Activated CD4-positive, alpha-beta T cell treated with anti-CD3 and anti-CD28 coated beads, Interleukin-2, amount 50 U/mL, for 48 hours (primary cell): ENCODE results near the gene TBX3.
A peak's percentile ranks its signal among the peaks of the same experiment; 100 is the strongest.

Experiments
- DNase-seq, 2 experiments: peaks; one replicate each; pipeline ENCODE4 v3.0.0-alpha.2; 2020

Gene TBX3

DNA sequence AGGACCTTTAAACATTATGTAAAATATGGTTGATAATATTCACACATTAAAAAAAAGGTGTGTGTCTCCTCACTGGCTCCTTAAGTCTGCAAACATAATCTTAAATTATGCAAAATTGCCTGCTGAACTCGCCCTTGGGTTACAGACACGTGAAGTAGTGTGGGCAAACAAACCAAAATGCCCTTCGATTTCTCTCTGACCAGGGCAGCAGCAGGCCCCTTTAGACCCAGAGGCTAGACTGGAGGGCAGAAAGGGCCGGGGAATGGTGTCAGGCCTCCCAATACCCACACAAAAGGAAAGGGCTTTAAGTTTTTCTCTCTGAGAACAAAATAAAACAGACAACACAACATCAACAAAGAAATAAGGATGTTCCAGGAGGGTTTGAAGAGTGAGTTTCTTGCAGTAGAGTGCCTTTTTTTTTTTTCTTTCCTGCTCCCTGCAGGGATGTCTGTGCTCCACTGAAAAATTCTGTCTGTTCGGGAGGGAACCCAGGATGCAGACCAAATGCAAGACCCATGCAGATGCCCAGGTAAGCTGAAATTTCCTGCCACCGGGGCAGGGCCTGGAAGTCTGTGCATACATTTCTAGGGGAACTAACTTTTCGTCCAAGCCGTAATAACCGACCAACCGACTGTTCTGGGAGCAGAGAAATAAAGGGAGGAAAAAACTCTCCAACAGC is 1.7 kb downstream of the TBX3 start:
- no peak for DNase-seq

DNA sequence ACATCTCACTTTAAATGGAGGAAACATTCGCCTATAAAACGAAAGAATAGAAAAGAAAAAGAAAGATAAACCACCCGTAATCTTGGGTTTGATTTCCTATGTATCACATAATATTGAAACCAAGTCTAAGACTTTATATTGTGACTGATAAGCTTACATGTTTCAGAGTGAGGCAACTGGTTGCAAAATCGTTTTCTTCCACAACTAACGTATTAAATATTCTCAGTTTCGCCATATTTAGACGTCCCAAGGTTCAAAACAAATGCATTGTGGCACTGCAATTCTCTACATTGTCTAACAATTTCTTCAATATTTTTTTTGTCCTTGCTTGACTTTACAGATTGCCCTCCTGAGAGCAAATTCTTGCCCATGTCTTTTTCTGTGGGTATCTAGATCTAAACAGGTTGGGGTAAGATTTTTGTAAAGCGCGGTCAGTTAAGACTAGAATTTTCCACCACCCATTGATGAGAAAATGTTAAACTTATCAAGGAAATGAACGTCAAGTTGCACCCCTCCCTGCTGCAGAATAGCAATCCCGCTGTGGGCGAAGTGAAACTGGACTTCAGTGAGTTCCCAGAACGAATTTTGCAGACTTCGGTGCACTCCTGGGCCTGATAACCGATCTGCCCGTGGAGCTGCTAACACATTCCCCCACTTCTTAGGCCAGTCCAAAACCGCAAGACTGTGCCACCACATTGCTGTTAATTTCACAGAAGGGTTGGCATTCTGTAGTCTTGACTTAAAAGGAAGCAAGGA is 2.7 kb downstream of the TBX3 start:
- no peak for DNase-seq

- no peak for DNase-seq
Observed at GRCh38 chr12:114680604-114681069, 3.3 kb downstream of the TBX3 start.

GRCh38 chr12:114679942-114680341 is 4.0 kb downstream of the TBX3 start:
- no peak for DNase-seq

DNA sequence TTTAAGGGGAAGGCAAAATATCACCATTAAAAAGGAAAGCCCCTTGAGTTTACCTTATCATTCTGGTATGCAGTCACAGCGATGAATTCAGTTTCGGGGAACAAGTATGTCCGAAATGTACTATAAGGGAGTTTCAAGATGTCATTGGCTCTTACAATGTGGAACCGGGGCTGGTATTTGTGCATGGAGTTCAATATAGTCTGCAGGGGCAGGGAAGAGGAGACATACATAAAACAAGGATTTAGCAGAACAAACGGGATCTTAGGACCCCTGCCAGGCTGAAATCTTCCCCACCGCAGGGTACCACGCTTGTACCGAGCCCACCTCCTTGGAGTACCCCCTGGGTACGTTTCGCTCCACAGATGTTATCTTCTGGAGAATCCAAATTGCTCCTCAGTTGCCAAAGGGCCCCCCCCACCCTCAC is 4.5 kb downstream of the TBX3 start:
- no peak for DNase-seq

DNA sequence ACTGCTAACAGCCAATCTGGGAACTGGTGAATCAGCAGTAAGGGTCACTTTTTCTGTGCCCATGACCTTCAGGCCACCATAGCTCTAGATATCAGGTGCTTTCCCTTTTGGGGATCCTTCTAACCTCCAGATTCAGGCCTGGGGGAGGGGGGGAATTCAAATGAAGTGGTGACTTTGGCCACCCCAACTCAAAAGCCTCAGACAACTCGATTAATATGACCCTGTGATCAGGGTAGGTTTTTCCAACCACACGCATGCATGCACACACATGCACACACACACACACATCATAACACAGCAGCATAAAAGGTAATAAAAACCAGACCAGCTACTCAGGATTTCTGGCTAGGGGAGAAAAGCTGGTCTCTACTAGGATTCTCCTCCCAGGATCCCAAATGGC is 5.3 kb downstream of the TBX3 start:
- no peak for DNase-seq

DNA sequence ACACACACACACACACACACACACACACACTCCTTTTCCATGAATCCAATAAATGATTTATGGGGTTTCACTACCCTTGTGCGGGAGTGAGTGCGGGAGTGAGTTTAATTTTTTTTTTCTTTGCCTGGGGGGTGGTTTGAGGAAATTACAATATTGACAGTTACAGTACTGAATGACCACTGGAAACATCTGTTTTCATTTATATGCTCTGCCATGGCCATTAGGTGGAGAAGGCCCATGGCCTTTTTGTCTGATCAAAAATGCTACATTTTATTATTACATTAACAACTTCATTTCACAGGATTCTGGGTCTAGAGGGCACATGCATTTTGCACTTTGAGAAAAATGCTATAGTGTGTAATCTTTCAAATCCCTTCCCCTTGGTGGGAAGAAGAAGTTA is 5.9 kb downstream of the TBX3 start:
- DNase-seq = no peak

DNA sequence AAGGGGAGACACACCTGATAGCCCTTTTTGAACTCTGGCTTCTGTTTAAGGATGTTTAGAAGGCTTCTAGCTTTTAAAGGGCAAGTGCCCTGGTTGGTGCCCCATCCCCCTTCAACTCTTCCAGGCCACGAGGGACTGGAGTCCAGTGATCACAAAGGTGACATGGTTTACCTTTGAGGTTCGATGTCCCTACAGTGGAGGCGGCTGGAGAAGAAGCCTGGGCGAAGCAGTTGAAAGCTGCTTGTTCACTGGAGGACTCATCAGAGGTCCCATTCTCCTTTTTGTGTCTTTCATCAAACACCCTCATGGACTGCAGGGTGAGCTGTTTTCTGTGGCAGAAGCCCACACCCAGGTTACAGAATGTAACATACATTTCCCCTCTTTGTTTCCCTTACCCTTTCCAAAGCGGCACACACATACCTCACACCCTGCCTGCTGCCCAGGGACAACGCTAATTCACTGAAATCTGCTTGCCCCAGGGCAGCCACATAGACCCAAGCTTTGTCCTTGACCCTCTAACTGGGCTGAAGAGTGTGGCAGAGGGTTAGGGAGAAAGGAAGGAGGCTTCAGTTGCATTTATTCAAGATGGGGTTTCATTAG is 7.7 kb downstream of the TBX3 start:
- no peak for DNase-seq

- no peak for DNase-seq
Observed at GRCh38 chr12:114674251-114675047, 9.5 kb downstream of the TBX3 start.

- no peak for DNase-seq
Observed at GRCh38 chr12:114673901-114674250, 10.1 kb downstream of the TBX3 start.

DNA sequence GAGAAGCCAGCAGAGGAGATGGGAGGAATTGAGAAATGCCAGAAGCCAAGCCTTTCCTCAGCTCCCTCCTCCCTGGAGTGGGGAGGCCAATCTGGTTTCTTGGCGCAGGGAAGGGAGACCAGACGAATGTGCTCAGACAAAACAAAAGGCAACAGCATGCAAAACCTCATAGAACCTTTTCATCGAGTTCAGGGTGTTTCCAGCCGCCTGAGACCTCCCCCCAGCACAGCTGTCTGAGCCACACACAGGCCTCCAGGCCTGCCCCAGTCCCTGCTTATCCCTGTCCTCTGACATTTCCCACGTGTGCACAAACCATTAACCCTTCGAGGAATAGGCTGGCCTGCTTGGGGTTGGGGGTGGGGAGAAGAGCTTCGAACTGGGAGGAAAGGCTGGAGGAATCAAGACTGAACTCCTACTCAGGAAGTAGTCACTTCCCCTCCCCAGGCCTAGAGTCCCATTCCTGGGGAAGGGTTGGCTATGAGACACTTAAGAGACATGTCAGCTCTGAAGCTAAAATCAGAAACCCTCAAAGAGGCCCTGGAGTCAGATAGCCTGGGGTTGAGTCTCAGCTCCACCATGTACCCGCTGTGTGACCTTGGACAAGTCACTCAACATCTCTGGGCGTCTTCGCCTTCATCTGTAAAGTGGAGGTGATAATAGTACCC is 10.7 kb downstream of the TBX3 start:
- no peak for DNase-seq

- DNase-seq = no peak
Observed at GRCh38 chr12:114672817-114673168, 11.2 kb downstream of the TBX3 start.

- DNase-seq = no peak
Observed at GRCh38 chr12:114671443-114672411, 12.2 kb downstream of the TBX3 start.

GRCh38 chr12:114671066-114671442 is 12.9 kb downstream of the TBX3 start:
- DNase-seq = no peak

- no peak for DNase-seq
Observed at GRCh38 chr12:114670291-114670980, 13.5 kb downstream of the TBX3 start.

DNA sequence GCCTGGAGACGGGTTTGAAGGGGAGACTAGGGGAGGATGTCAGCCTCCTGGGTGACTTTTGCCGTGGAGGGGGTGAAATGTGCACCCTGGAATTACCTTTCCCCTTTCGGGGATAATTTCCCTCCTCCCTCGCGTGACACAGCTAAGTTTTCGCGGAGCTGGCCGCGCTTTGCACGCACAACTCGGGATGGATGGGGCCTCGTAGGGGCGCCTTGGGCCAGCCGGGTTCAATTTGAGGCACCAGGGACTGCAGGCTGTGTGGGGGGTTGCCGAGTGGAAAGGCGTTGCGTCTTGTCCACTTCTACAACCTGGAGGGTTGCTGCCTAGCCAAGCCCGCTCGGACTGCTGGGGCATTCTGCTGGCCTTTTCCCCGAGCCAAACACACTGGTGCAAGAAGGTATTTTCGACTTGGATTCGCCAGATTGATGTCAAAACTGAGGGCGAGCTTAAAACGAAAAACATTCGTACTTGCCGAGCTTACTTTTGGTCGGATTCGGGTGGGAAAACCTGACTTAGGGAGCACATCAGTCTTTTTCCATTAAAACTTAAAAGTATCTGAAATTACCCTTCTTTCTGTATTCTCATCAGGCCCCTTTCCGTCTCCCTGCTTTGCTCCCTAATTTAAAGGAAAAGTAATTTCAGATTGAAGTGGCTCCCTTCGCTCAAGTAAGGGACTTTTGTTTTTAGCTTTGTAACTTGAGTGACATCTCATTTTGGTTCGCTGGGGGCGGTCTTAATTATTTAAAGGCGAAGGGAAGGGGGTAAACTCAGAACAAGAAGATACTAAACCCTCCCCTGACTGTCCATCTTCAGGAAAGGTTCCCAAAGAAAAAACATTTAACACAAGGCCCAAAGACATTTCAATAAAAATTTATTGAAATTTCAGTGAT is 14.3 kb downstream of the TBX3 start:
- no peak for DNase-seq

GRCh38 chr12:114668886-114669288 is 15.1 kb downstream of the TBX3 start:
- no peak for DNase-seq

GRCh38 chr12:114668151-114668885 is 15.7 kb downstream of the TBX3 start:
- peak; percentile 36 to 45 for DNase-seq

- no peak for DNase-seq
Observed at GRCh38 chr12:114667669-114668150, 16.3 kb downstream of the TBX3 start.
